WERI-Rb-1 (cell line): ENCODE measurements around the gene MYO15A.

Experiments
- DNase-seq: peaks from one replicate; pipeline ENCODE4 v3.0.0-alpha.2; 2020
- H3K27ac ChIP-seq: fragments of 250-450 bp; sonication (Bioruptor Pico); 2 replicates; pipeline ENCODE4 v1.5.1; 2020; ENCODE audit warnings: mild to moderate bottlenecking, moderate library complexity
- H3K27me3 ChIP-seq: fragments of 250-450 bp; sonication (Bioruptor Pico); 2 replicates; pipeline ENCODE4 v1.5.1; 2021; ENCODE audit warnings: mild to moderate bottlenecking, low read depth, moderate library complexity; ENCODE audit not compliant: insufficient read depth, severe bottlenecking
- H3K36me3 ChIP-seq: fragments of 250-450 bp; sonication (Bioruptor Pico); 2 replicates; pipeline ENCODE4 v1.5.1; 2020; ENCODE audit warnings: mild to moderate bottlenecking, moderate library complexity
- H3K4me3 ChIP-seq: 2 replicates; pipeline ENCODE4 v1.5.1; 2011; ENCODE audit warnings: low read depth, mild to moderate bottlenecking, control low read depth, low read length
- H3K9me3 ChIP-seq: fragments of 250-450 bp; sonication (Bioruptor Pico); 2 replicates; pipeline ENCODE4 v1.5.1; 2021; ENCODE audit warnings: mild to moderate bottlenecking, moderate library complexity; ENCODE audit not compliant: severe bottlenecking
- TF ChIP-seq, protein P1 (sequence below): IDR thresholded peaks from 2 replicates; pipeline ENCODE4 v1.5.1; 2011; ENCODE audit warnings: low read depth, mild to moderate bottlenecking, control low read depth, inconsistent platforms, low read length

MYO15A gene

GRCh38 chr17:18069101-18069500, 39.5 kb upstream of the MYO15A start:
- no peak overlapping the region for H3K27ac ChIP-seq
- TF ChIP-seq, protein P1, sequence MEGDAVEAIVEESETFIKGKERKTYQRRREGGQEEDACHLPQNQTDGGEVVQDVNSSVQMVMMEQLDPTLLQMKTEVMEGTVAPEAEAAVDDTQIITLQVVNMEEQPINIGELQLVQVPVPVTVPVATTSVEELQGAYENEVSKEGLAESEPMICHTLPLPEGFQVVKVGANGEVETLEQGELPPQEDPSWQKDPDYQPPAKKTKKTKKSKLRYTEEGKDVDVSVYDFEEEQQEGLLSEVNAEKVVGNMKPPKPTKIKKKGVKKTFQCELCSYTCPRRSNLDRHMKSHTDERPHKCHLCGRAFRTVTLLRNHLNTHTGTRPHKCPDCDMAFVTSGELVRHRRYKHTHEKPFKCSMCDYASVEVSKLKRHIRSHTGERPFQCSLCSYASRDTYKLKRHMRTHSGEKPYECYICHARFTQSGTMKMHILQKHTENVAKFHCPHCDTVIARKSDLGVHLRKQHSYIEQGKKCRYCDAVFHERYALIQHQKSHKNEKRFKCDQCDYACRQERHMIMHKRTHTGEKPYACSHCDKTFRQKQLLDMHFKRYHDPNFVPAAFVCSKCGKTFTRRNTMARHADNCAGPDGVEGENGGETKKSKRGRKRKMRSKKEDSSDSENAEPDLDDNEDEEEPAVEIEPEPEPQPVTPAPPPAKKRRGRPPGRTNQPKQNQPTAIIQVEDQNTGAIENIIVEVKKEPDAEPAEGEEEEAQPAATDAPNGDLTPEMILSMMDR = no peak
- H3K27me3 ChIP-seq = no peaks in the 10 kb centered on the region
- H3K36me3 ChIP-seq = peaks cover 12% of the 10 kb centered on the region
- no peak overlapping the region for H3K4me3 ChIP-seq
- DNase-seq = no peak
- no peaks in the 10 kb centered on the region for H3K9me3 ChIP-seq

- Histone ChIP-seq H3K9me3 (no peaks in the 10 kb centered on the region), H3K4me3 (peak overlapping the region; percentile 3; the same call in 1 of the 2 replicates), H3K27ac (peak overlapping the region; percentile 55), H3K36me3 (no peaks in the 10 kb centered on the region), H3K27me3 (no peaks in the 10 kb centered on the region)
- peak; percentile 61 for DNase-seq
- TF ChIP-seq, protein P1 = no peak
These were observed 37.7 kb upstream of the MYO15A start for GRCh38 chr17:18070861-18071340.

GRCh38 chr17:18071751-18072150, 36.8 kb upstream of the MYO15A start:
- H3K27me3 ChIP-seq = no peaks in the 10 kb centered on the region
- H3K36me3 ChIP-seq = no peaks in the 10 kb centered on the region
- no peak for DNase-seq
- H3K9me3 ChIP-seq = no peaks in the 10 kb centered on the region
- peak overlapping the region; percentile 55; the same call in 1 of the 2 replicates for H3K27ac ChIP-seq
- H3K4me3 ChIP-seq = no peak overlapping the region
- TF ChIP-seq, protein P1 = no peak

DNA sequence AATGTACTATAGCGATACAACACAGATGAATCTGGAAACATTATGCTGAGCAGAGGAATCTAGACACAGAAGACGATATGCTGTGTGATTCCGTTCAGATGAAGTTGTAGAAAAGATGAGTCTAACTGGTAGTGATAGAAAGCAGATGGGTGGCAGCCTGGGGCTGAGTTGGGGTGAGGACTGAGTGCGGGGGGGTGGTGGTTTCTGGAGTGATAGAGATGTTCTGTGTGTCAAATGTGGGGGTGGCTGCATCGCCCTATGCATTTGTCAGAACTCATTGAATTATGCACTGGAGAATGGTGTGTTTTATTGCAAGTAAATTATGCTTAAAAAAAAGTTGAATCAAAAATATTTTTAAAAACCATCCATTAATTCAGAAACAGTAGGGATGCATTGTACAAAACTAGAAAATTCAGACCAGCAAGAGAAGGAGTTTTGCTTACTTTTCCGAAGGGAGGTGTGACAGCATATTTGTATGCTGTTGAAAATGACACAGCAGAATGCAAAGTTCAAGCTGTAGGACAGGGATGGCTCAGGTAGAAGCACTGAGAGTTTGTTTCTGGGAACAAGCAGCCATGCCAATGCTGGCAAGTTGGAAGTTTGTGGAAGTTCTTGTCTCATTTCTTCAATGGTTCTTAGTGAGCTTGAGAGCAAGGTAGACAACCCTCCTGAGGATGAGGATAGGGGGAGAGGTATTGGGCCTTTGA, 33.8 kb upstream of the MYO15A start:
- H3K4me3 ChIP-seq = no peak overlapping the region
- TF ChIP-seq, protein P1 = no peak

GRCh38 chr17:18076936-18077335, 31.6 kb upstream of the MYO15A start:
- TF ChIP-seq, protein P1 = no peak
- Histone ChIP-seq H3K27ac (peak overlapping the region; percentile 2), H3K27me3 (no peaks in the 10 kb centered on the region), H3K36me3 (no peaks in the 10 kb centered on the region), H3K4me3 (no peak overlapping the region), H3K9me3 (no peaks in the 10 kb centered on the region)
- DNase-seq = no peak

More for the DNA sequence above, 33.8 kb upstream of the MYO15A start:
- no peak for DNase-seq
- Histone ChIP-seq H3K9me3 (no peaks in the 10 kb centered on the region), H3K27me3 (no peaks in the 10 kb centered on the region), H3K27ac (no peak overlapping the region), H3K36me3 (no peaks in the 10 kb centered on the region)
